Neural cell (in vitro differentiated cells): ENCODE measurements around the gene S1PR5.

Experiments used
- EP300 ChIP-seq: fragments of 450-650 bp; conservative IDR thresholded peaks from 2 replicates; pipeline ENCODE4 v1.6.1; 2014; ENCODE audit warnings: antibody characterized with exemption, mild to moderate bottlenecking, moderate library complexity; ENCODE audit not compliant: poor library complexity, severe bottlenecking
- EZH2 ChIP-seq: fragments of 200-600, 300-800 bp; shearing (Covaris generic), sonication (generic); IDR thresholded peaks from 2 replicates; pipeline ENCODE4 v1.6.1; 2014; ENCODE audit warnings: antibody characterized with exemption, low read length, borderline replicate concordance, mild to moderate bottlenecking; ENCODE audit not compliant: insufficient read depth, poor library complexity, severe bottlenecking
- POLR2AphosphoS5 ChIP-seq: IDR thresholded peaks from 2 replicates; pipeline ENCODE4 v1.6.1; 2012
- RAD21 ChIP-seq: fragments of 450-650 bp; conservative IDR thresholded peaks from 2 replicates; pipeline ENCODE4 v1.6.1; 2014; ENCODE audit warnings: antibody characterized with exemption, mild to moderate bottlenecking, moderate library complexity
- TAF1 ChIP-seq: IDR thresholded peaks from 2 replicates; pipeline ENCODE4 v1.6.1; 2012; ENCODE audit warnings: low read depth
- TF ChIP-seq, protein P1 (sequence below): fragments of 450-650 bp; IDR thresholded peaks from 2 replicates; pipeline ENCODE4 v1.5.1; 2014; ENCODE audit warnings: antibody characterized with exemption, mild to moderate bottlenecking, moderate library complexity; ENCODE audit not compliant: poor library complexity, severe bottlenecking
- TF ChIP-seq, protein P2 (sequence below): IDR thresholded peaks from 2 replicates; pipeline ENCODE4 v1.6.1; 2012; ENCODE audit warnings: borderline replicate concordance

DNA sequence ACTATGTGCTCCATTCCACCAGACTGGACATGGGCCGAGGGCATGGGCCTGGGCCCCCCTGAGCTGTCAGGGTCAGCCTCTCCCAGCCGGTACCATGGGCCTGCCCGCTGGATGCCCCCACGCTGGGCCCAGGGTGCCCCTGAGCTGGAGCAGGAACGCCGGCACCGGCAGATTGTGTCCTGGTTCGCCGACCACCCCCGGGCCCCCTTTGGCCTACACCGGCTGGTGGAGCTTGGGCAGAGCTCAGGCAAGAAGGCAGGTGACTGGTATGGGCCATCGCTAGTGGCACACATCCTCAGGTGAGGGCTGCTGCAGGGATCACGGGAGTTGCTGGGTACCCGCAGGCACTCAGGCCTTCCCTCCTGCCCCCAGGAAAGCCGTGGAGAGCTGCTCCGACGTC lies 29.6 kb upstream of the S1PR5 start:
- TF ChIP-seq, protein P1, sequence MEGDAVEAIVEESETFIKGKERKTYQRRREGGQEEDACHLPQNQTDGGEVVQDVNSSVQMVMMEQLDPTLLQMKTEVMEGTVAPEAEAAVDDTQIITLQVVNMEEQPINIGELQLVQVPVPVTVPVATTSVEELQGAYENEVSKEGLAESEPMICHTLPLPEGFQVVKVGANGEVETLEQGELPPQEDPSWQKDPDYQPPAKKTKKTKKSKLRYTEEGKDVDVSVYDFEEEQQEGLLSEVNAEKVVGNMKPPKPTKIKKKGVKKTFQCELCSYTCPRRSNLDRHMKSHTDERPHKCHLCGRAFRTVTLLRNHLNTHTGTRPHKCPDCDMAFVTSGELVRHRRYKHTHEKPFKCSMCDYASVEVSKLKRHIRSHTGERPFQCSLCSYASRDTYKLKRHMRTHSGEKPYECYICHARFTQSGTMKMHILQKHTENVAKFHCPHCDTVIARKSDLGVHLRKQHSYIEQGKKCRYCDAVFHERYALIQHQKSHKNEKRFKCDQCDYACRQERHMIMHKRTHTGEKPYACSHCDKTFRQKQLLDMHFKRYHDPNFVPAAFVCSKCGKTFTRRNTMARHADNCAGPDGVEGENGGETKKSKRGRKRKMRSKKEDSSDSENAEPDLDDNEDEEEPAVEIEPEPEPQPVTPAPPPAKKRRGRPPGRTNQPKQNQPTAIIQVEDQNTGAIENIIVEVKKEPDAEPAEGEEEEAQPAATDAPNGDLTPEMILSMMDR: no peak
- no peak for TF ChIP-seq POLR2AphosphoS5
- TF ChIP-seq EZH2: no peak
- TF ChIP-seq, protein P2, sequence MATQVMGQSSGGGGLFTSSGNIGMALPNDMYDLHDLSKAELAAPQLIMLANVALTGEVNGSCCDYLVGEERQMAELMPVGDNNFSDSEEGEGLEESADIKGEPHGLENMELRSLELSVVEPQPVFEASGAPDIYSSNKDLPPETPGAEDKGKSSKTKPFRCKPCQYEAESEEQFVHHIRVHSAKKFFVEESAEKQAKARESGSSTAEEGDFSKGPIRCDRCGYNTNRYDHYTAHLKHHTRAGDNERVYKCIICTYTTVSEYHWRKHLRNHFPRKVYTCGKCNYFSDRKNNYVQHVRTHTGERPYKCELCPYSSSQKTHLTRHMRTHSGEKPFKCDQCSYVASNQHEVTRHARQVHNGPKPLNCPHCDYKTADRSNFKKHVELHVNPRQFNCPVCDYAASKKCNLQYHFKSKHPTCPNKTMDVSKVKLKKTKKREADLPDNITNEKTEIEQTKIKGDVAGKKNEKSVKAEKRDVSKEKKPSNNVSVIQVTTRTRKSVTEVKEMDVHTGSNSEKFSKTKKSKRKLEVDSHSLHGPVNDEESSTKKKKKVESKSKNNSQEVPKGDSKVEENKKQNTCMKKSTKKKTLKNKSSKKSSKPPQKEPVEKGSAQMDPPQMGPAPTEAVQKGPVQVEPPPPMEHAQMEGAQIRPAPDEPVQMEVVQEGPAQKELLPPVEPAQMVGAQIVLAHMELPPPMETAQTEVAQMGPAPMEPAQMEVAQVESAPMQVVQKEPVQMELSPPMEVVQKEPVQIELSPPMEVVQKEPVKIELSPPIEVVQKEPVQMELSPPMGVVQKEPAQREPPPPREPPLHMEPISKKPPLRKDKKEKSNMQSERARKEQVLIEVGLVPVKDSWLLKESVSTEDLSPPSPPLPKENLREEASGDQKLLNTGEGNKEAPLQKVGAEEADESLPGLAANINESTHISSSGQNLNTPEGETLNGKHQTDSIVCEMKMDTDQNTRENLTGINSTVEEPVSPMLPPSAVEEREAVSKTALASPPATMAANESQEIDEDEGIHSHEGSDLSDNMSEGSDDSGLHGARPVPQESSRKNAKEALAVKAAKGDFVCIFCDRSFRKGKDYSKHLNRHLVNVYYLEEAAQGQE: no peak
- TF ChIP-seq EP300: no peak
- TF ChIP-seq TAF1: no peak
- no peak for TF ChIP-seq RAD21
